DMS153 treated with DMSO at 0.1 percent for 48 hours (cell line): ENCODE measurements around the gene WDR72.
"Not testable (repeated sequence)": the region's sequence is repeated elsewhere in the genome, so short reads cannot be mapped to it uniquely, and the experiment has no call there.

Source experiments
- DNase-seq: peaks from one replicate; lab custom pipeline; 2025; ENCODE audit not compliant: unreplicated experiment; lab: John Stamatoyannopoulos, UW

The WDR72 gene

GRCh38 chr15:53710906-53711305, 48.6 kb downstream of the WDR72 start:
- no peak for DNase-seq

GRCh38 chr15:53709821-53710220, 49.6 kb downstream of the WDR72 start:
- no peak for DNase-seq

GRCh38 chr15:53695365-53695764, 64.1 kb downstream of the WDR72 start:
- DNase-seq, result no peak

- DNase-seq, result no peak
Measured at GRCh38 chr15:53694476-53694874, 65.0 kb downstream of the WDR72 start.

GRCh38 chr15:53693729-53694475, 65.6 kb downstream of the WDR72 start:
- DNase-seq, result no peak

GRCh38 chr15:53684162-53684561, 75.3 kb downstream of the WDR72 start:
- not testable (repeated sequence) for DNase-seq

GRCh38 chr15:53681056-53681455, 78.4 kb downstream of the WDR72 start:
- DNase-seq, result no peak

GRCh38 chr15:53675832-53676231, 83.6 kb downstream of the WDR72 start:
- DNase-seq, result peak; percentile 48

- no peak for DNase-seq
Measured at GRCh38 chr15:53671545-53671944, 87.9 kb downstream of the WDR72 start.

GRCh38 chr15:53670701-53671100, 88.8 kb downstream of the WDR72 start:
- no peak for DNase-seq

GRCh38 chr15:53665930-53666329, 93.5 kb downstream of the WDR72 start:
- DNase-seq, result no peak

GRCh38 chr15:53658827-53659555, 100.5 kb downstream of the WDR72 start:
- DNase-seq, result peak; percentile 81

- peak; percentile 37 for DNase-seq
Measured at GRCh38 chr15:53658255-53658654, 101.2 kb downstream of the WDR72 start.

- no peak for DNase-seq
Measured at GRCh38 chr15:53648934-53649333, 110.5 kb downstream of the WDR72 start.

- no peak for DNase-seq
Measured at GRCh38 chr15:53644660-53645059, 114.8 kb downstream of the WDR72 start.

- DNase-seq, result no peak
Measured at GRCh38 chr15:53634517-53635106, 124.9 kb downstream of the WDR72 start.

- DNase-seq, result no peak
Measured at GRCh38 chr15:53627279-53627678, 132.2 kb downstream of the WDR72 start.

GRCh38 chr15:53625962-53626845, 133.3 kb downstream of the WDR72 start:
- DNase-seq, result no peak

GRCh38 chr15:53625260-53625659, 134.2 kb downstream of the WDR72 start:
- DNase-seq, result no peak

GRCh38 chr15:53618461-53618860, 141.0 kb downstream of the WDR72 start:
- no peak for DNase-seq
